SK-N-SH (cell line): ENCODE data around the gene PLOD1. TPM values are rescaled to one million over a fixed set of nuclear protein-coding genes. Genes with fewer than 3 reads are reported as not detected.

Experiments
- CTCF ChIA-PET: fragments of 300-600, 350-600 bp; formaldehyde crosslinking; extraction: SDS; loops from one replicate; lab custom pipeline; 2021; lab: Yijun Ruan, JAX
- POLR2A ChIA-PET: fragments of 350-600 bp; sonication (Branson Sonifier 250); formaldehyde crosslinking; extraction: SDS; loops from one replicate; lab custom pipeline; 2020; ENCODE audit warnings: antibody characterized with exemption, inconsistent platforms; lab: Yijun Ruan, JAX
- DNase-seq: peaks from one replicate; pipeline ENCODE4 v3.0.0; 2012
- H2AFZ ChIP-seq: fragments of 200-600 bp; sonication (generic); 2 replicates; pipeline ENCODE4 v1.8.1; 2016; ENCODE audit warnings: antibody characterized with exemption, mild to moderate bottlenecking, low read depth
- H3F3A ChIP-seq: fragments of 200-600 bp; sonication (generic); replicated peaks from 2 replicates; pipeline ENCODE3; 2016; ENCODE audit warnings: antibody characterized with exemption, mild to moderate bottlenecking; ENCODE audit not compliant: insufficient read depth
- H3K27ac ChIP-seq, 2 experiments: fragments of 200-500 bp in 1 of 2; fragments of 200-600 bp in 1 of 2; sonication (Bioruptor generic) in 1 of 2; sonication (generic), shearing (Covaris generic) in 1 of 2; 2 replicates each; pipeline versions ENCODE4 v1.5.1 to v1.6.1; 2014 to 2016; ENCODE audit warnings: low read depth in 2 of 2, inconsistent platforms in 1 of 2, low read length in 1 of 2, mild to moderate bottlenecking in 1 of 2, mixed read lengths in 1 of 2
- H3K27me3 ChIP-seq: fragments of 200-600 bp; sonication (generic), shearing (Covaris generic); 2 replicates; pipeline ENCODE4 v1.6.1; 2016; ENCODE audit warnings: mixed run types; ENCODE audit not compliant: insufficient read depth
- H3K36me3 ChIP-seq, 2 experiments: fragments of 200-500 bp in 1 of 2; fragments of 200-600 bp in 1 of 2; sonication (Bioruptor generic) in 1 of 2; sonication (generic) in 1 of 2; replicated peaks in 1 of 2; 2 replicates each; pipeline versions ENCODE3 to v1.5.1; 2014 to 2016; ENCODE audit warnings: low read length in 1 of 2, mild to moderate bottlenecking in 1 of 2; ENCODE audit not compliant: insufficient read depth in 2 of 2, control insufficient read depth in 1 of 2
- H3K4me1 ChIP-seq, 2 experiments: fragments of 200-500 bp in 1 of 2; fragments of 200-600 bp in 1 of 2; sonication (Bioruptor generic) in 1 of 2; sonication (generic), shearing (Covaris generic) in 1 of 2; 2 replicates each; pipeline versions ENCODE4 v1.5.1 to v1.6.1; 2014 to 2016; ENCODE audit warnings: low read depth in 1 of 2, low read length in 1 of 2, mixed run types in 1 of 2; ENCODE audit not compliant: insufficient read depth in 2 of 2, control insufficient read depth in 1 of 2
- H3K4me2 ChIP-seq: fragments of 200-600 bp; sonication (generic), shearing (Covaris generic); 2 replicates; pipeline ENCODE4 v1.6.1; 2017; ENCODE audit warnings: mixed run types
- H3K4me3 ChIP-seq, 2 experiments: fragments of 200-500 bp in 1 of 2; fragments of 200-600 bp in 1 of 2; sonication (Bioruptor generic) in 1 of 2; sonication (generic), shearing (Covaris generic) in 1 of 2; 2 replicates each; pipeline versions ENCODE4 v1.5.1 to v1.8.1; 2014 to 2016; ENCODE audit warnings: low read depth in 2 of 2, inconsistent platforms in 1 of 2, low read length in 1 of 2, mild to moderate bottlenecking in 1 of 2, mixed read lengths in 1 of 2, moderate library complexity in 1 of 2
- H3K79me2 ChIP-seq: fragments of 200-600 bp; sonication (generic); 2 replicates; pipeline ENCODE4 v1.8.1; 2017; ENCODE audit warnings: mild to moderate bottlenecking; ENCODE audit not compliant: insufficient read depth
- H3K9ac ChIP-seq: fragments of 200-600 bp; sonication (generic); 2 replicates; pipeline ENCODE4 v1.6.1; 2017; ENCODE audit warnings: mixed run types
- H3K9me2 ChIP-seq: fragments of 200-600 bp; sonication (generic); 2 replicates; pipeline ENCODE4 v1.6.1; 2017; ENCODE audit warnings: mixed run types
- H3K9me3 ChIP-seq: fragments of 200-600 bp; sonication (generic); 2 replicates; pipeline ENCODE4 v1.6.1; 2017; ENCODE audit warnings: mixed run types, mild to moderate bottlenecking, moderate library complexity
- H4K20me1 ChIP-seq: fragments of 200-600 bp; sonication (generic); 2 replicates; pipeline ENCODE4 v1.6.1; 2017; ENCODE audit warnings: mild to moderate bottlenecking, mixed run types; ENCODE audit not compliant: insufficient read depth
- ELF1 ChIP-seq: IDR thresholded peaks from 2 replicates; pipeline ENCODE4 v1.4.0; 2012
- FOSL2 ChIP-seq: IDR thresholded peaks from 2 replicates; pipeline ENCODE4 v1.4.0; 2012; ENCODE audit warnings: low read depth, mild to moderate bottlenecking, moderate library complexity, borderline replicate concordance
- FOXM1 ChIP-seq: IDR thresholded peaks from 2 replicates; pipeline ENCODE4 v1.4.0; 2012; ENCODE audit warnings: low read depth, mild to moderate bottlenecking
- MAX ChIP-seq: IDR thresholded peaks from 2 replicates; pipeline ENCODE4 v1.4.0; 2012; ENCODE audit warnings: low read depth
- NFIC ChIP-seq: IDR thresholded peaks from 2 replicates; pipeline ENCODE4 v1.4.0; 2012; ENCODE audit warnings: borderline replicate concordance
- PBX3 ChIP-seq: IDR thresholded peaks from 2 replicates; pipeline ENCODE4; 2012
- REST ChIP-seq: IDR thresholded peaks from 2 replicates; pipeline ENCODE4 v1.6.1; 2012; ENCODE audit warnings: mild to moderate bottlenecking, low read depth, low read length, moderate library complexity
- RFX5 ChIP-seq: IDR thresholded peaks from 2 replicates; pipeline ENCODE4 v1.6.1; 2012; ENCODE audit warnings: mild to moderate bottlenecking, improper control_type of control experiment, low read length
- RXRA ChIP-seq: IDR thresholded peaks from 2 replicates; pipeline ENCODE4 v1.4.0; 2012; ENCODE audit warnings: low read depth, mild to moderate bottlenecking, borderline replicate concordance
- ZBTB33 ChIP-seq: IDR thresholded peaks from 2 replicates; pipeline ENCODE4 v1.4.0; 2012; ENCODE audit warnings: low read depth, borderline replicate concordance
- WGBS: methylation state at CpG from one replicate; pipeline ENCODE4 v1.1.6; 2017; ENCODE audit warnings: low lambda C conversion rate; 5-methylcytosine and 5-hydroxymethylcytosine counted together
- polyA plus RNA-seq, 3 experiments: library from polyadenylated mRNA; depleted of rRNA; stranded (reverse); fragments of >200 nt; gene quantifications; 2 replicates each; pipeline ENCODE4 v1.2.3, GENCODE V29; 2012

The PLOD1 gene
- polyA plus RNA-seq, 1 of the 3 experiments (the other 2 are of a cell fraction): 257 TPM

GRCh38 chr1:12015499-12015898 is 81.0 kb downstream of the PLOD1 start:
- WGBS: 93% methylated on average over 9 of the region's 9 CpGs
- H3F3A ChIP-seq: peaks cover 23% of the 10 kb centered on the region
- H3K9me3 ChIP-seq: no peaks in the 10 kb centered on the region
- no peak overlapping the region for H3K4me3 ChIP-seq
- no peak for DNase-seq
- H2AFZ ChIP-seq: no peak overlapping the region
- CTCF ChIA-PET: interaction anchor here (0.7 kb wide), 1 partner anchor 601 kb away, joined by 3 read pairs; no protein-coding TSS in a partner anchor
- peaks cover 11% of the 10 kb centered on the region for H3K79me2 ChIP-seq
- H3K36me3 ChIP-seq: peaks cover 4 to 23% of the 10 kb centered on the region in 2 experiments
- H3K27ac ChIP-seq: no peak overlapping the region
- H3K27me3 ChIP-seq: no peaks in the 10 kb centered on the region
- TF ChIP-seq RFX5: no peak
- no peak for TF ChIP-seq FOSL2
- TF ChIP-seq FOXM1: no peak
- no peak for TF ChIP-seq PBX3
- TF ChIP-seq RXRA: no peak
- TF ChIP-seq MAX: no peak
- TF ChIP-seq ELF1: no peak
- TF ChIP-seq REST: no peak
- no peak for TF ChIP-seq ZBTB33
- TF ChIP-seq NFIC: no peak
- no peaks in the 10 kb centered on the region for H3K9me2 ChIP-seq
- no peak overlapping the region for H3K9ac ChIP-seq
- H3K4me2 ChIP-seq: no peak overlapping the region
- peaks cover 5% of the 10 kb centered on the region; the same call in 1 of the 2 replicates for H4K20me1 ChIP-seq
- POLR2A ChIA-PET: no interaction called here
- H3K4me1 ChIP-seq: peaks cover 0 to 9% of the 10 kb centered on the region in 2 experiments; a peak in 3 of 4 replicates

- POLR2A ChIA-PET: no interaction called here
- no peaks in the 10 kb centered on the region for H3K27me3 ChIP-seq
- WGBS: 94% methylated on average over 3 of the region's 3 CpGs
These were observed 81.7 kb downstream of the PLOD1 start for GRCh38 chr1:12016182-12016581.

More at GRCh38 chr1:12016182-12016581, 81.7 kb downstream of the PLOD1 start:
- no peaks in the 10 kb centered on the region for H3K9me3 ChIP-seq
- H3K27ac ChIP-seq: no peak overlapping the region
- H3K79me2 ChIP-seq: peaks cover 18% of the 10 kb centered on the region
- H3K36me3 ChIP-seq: peaks cover 4 to 17% of the 10 kb centered on the region in 2 experiments
- TF ChIP-seq ELF1: no peak
- TF ChIP-seq RFX5: no peak
- DNase-seq: no peak
- CTCF ChIA-PET: no interaction called here
- H2AFZ ChIP-seq: no peak overlapping the region
- H3K9me2 ChIP-seq: no peaks in the 10 kb centered on the region
- peaks cover 23% of the 10 kb centered on the region for H3F3A ChIP-seq
- peaks cover 0 to 9% of the 10 kb centered on the region in 2 experiments; a peak in 3 of 4 replicates for H3K4me1 ChIP-seq
- no peak overlapping the region for H3K4me2 ChIP-seq
- H3K4me3 ChIP-seq: no peak overlapping the region
- no peak overlapping the region for H3K9ac ChIP-seq
- peaks cover 5% of the 10 kb centered on the region; the same call in 1 of the 2 replicates for H4K20me1 ChIP-seq
